Endothelial cell of umbilical vein (primary cell): ENCODE data around the gene TBL2. TPM values are rescaled to one million over a fixed set of nuclear protein-coding genes. Genes with fewer than 3 reads are reported as not detected.
"Not testable (repeated sequence)": the region's sequence is repeated elsewhere in the genome, so short reads cannot be mapped to it uniquely, and the experiment has no call there.

Experiments used
- BruUV-seq: library from RNA; stranded (reverse); fragments of 400-500 nt; replicated peaks from 2 replicates; lab custom pipeline; 2021; lab: Mats Ljungman, UMichigan
- CTCF ChIA-PET: fragments of 300-600, 350-600 bp; sonication (Branson Sonifier 250); formaldehyde crosslinking; loops from one replicate; lab custom pipeline; 2021; ENCODE audit warnings: antibody characterized with exemption, inconsistent platforms; lab: Charles Lee
- POLR2A ChIA-PET: fragments of 300-600, 350-600 bp; sonication (Branson Sonifier 250); formaldehyde crosslinking; loops from one replicate; lab custom pipeline; 2021; ENCODE audit warnings: antibody characterized with exemption, inconsistent platforms; lab: Charles Lee
- DNase-seq: peaks from one replicate; pipeline ENCODE4 v3.0.0-alpha.2; 2011; ENCODE audit warnings: low read depth, low spot score
- FAIRE-seq: peaks from 2 replicates; lab custom pipeline; 2011; peaks lifted over from hg19 to GRCh38; lab: Jason Lieb, UNC
- H2AFZ ChIP-seq: 2 replicates; pipeline ENCODE4 v1.6.0; 2012; ENCODE audit warnings: low read depth, low read length, control low read depth, inconsistent platforms
- H3K27ac ChIP-seq: 2 replicates; pipeline ENCODE4 v1.5.1; 2011; ENCODE audit warnings: low read depth, mild to moderate bottlenecking, control low read depth, low read length, moderate library complexity; ENCODE audit not compliant: insufficient read depth
- H3K27me3 ChIP-seq, 2 experiments: 2 replicates each; pipeline versions ENCODE4 v1.6.0 to v1.6.1; 2011; ENCODE audit warnings: low read length in 2 of 2, mixed read lengths in 1 of 2; ENCODE audit not compliant: control insufficient read depth in 2 of 2, insufficient read depth in 2 of 2
- H3K36me3 ChIP-seq, 2 experiments: 2 replicates in 1 of 2; 3 replicates in 1 of 2; pipeline ENCODE4 v1.5.1; 2011; ENCODE audit warnings: low read length in 2 of 2, mild to moderate bottlenecking in 1 of 2, moderate library complexity in 1 of 2; ENCODE audit not compliant: control insufficient read depth in 2 of 2, insufficient read depth in 2 of 2; ENCODE audit errors: extremely low read depth in 1 of 2
- H3K4me1 ChIP-seq: 3 replicates; pipeline ENCODE4 v1.5.1; 2011; ENCODE audit warnings: mild to moderate bottlenecking, low read length; ENCODE audit not compliant: control insufficient read depth, insufficient read depth; ENCODE audit errors: extremely low read depth
- H3K4me2 ChIP-seq: 2 replicates; pipeline ENCODE4 v1.6.1; 2011; ENCODE audit warnings: low read length, control low read depth, mixed read lengths; ENCODE audit not compliant: insufficient read depth
- H3K4me3 ChIP-seq, 3 experiments: fragments of 200-600 bp in 1 of 3; sonication (generic), shearing (Covaris generic) in 1 of 3; replicated peaks in 1 of 3; 2 replicates each; pipeline ENCODE4 v1.5.1; 2011 to 2016; ENCODE audit warnings: control low read depth in 3 of 3, low read length in 3 of 3, mild to moderate bottlenecking in 2 of 3, inconsistent platforms in 1 of 3, low read depth in 1 of 3, moderate library complexity in 1 of 3; ENCODE audit not compliant: insufficient read depth in 1 of 3
- H3K79me2 ChIP-seq: 2 replicates; pipeline ENCODE4 v1.6.0; 2012; ENCODE audit warnings: low read length, inconsistent platforms; ENCODE audit not compliant: control insufficient read depth, insufficient read depth
- H3K9ac ChIP-seq: replicated peaks from 2 replicates; pipeline ENCODE3; 2011; ENCODE audit warnings: low read length, control low read depth; ENCODE audit not compliant: insufficient read depth; ENCODE audit errors: extremely low read depth
- H3K9me1 ChIP-seq: replicated peaks from 3 replicates; pipeline ENCODE4 v1.6.0; 2011; ENCODE audit warnings: mild to moderate bottlenecking, low read length; ENCODE audit not compliant: control insufficient read depth, insufficient read depth; ENCODE audit errors: extremely low read depth
- H3K9me3 ChIP-seq: replicated peaks from 2 replicates; pipeline ENCODE4 v1.5.1; 2012; ENCODE audit warnings: low read length, inconsistent platforms; ENCODE audit not compliant: control insufficient read depth, insufficient read depth
- H4K20me1 ChIP-seq: replicated peaks from 2 replicates; pipeline ENCODE3; 2011; ENCODE audit warnings: mild to moderate bottlenecking, low read length; ENCODE audit not compliant: control insufficient read depth, insufficient read depth; ENCODE audit errors: extremely low read depth
- CTCF ChIP-seq, 2 donors: IDR thresholded peaks; 1 replicate in 1 of 2; 2 replicates in 1 of 2; pipeline ENCODE4 v1.5.1; 2011; ENCODE audit warnings: low read length in 2 of 2, mild to moderate bottlenecking in 2 of 2, moderate library complexity in 2 of 2, control low read depth in 1 of 2, inconsistent platforms in 1 of 2, low read depth in 1 of 2; ENCODE audit not compliant: insufficient read depth in 1 of 2; ENCODE audit errors: extremely low read depth in 1 of 2
- EZH2 ChIP-seq: IDR thresholded peaks from 2 replicates; pipeline ENCODE4 v1.6.1; 2012; ENCODE audit warnings: borderline replicate concordance, low read depth, mild to moderate bottlenecking, moderate library complexity, low read length, inconsistent platforms; ENCODE audit not compliant: severe bottlenecking
- FOS ChIP-seq: IDR thresholded peaks from 2 replicates; pipeline ENCODE4 v1.6.1; 2011; ENCODE audit warnings: mild to moderate bottlenecking, low read length, moderate library complexity, borderline replicate concordance; ENCODE audit not compliant: insufficient read depth
- JUN ChIP-seq: IDR thresholded peaks from 2 replicates; pipeline ENCODE4 v1.6.1; 2011; ENCODE audit warnings: borderline replicate concordance, low read depth; ENCODE audit not compliant: insufficient read length, insufficient read depth
- MAX ChIP-seq: IDR thresholded peaks from 2 replicates; pipeline ENCODE4 v1.6.1; 2011; ENCODE audit not compliant: insufficient read depth, insufficient read length
- MYC ChIP-seq: IDR thresholded peaks from one replicate; pipeline ENCODE4 v1.6.1; 2011; ENCODE audit warnings: mild to moderate bottlenecking, low read depth, low read length
- POLR2A ChIP-seq: IDR thresholded peaks from 2 replicates; pipeline ENCODE4 v1.6.1; 2012; ENCODE audit warnings: low read depth, mild to moderate bottlenecking, control low read depth, low read length
- POLR2AphosphoS5 ChIP-seq: IDR thresholded peaks from 2 replicates; pipeline ENCODE4 v1.6.1; 2012; ENCODE audit warnings: low read depth, mild to moderate bottlenecking, control low read depth, low read length, moderate library complexity; ENCODE audit not compliant: insufficient read depth
- dilution Hi-C: fragments of 300-500 bp; cut with MboI; formaldehyde crosslinking; loops from one replicate; pipeline ENCODE4 v1.15.0; 2019; ENCODE audit warnings: low sequenced_read_pairs; ENCODE audit not compliant: extremely low pct_ligation_motif_present
- intact Hi-C: fragments of 100-400 bp; cut with micrococcal nuclease; formaldehyde crosslinking; loops from one replicate; pipeline ENCODE4 v1.10.0; 2022
- polyA plus RNA-seq, 4 experiments: library from polyadenylated mRNA; depleted of rRNA in 3 of 4; stranded (reverse) in 3 of 4; unstranded in 1 of 4; fragments of >200 nt; gene quantifications; 2 replicates each; pipeline versions ENCODE4 v1.2.1 to v1.2.3, GENCODE V29; 2011 to 2012; ENCODE audit warnings: missing spikeins in 1 of 4
- total RNA-seq: library from RNA; stranded (reverse); gene quantifications from 2 replicates; pipeline ENCODE4 v1.2.3, GENCODE V29; 2021

The TBL2 gene
- total and polyA plus RNA-seq, 2 donors (not counting 3 experiments of a cell fraction or from before 2014, with no cell fraction given), result 38.6 to 48.4 TPM

- Histone ChIP-seq H3K4me3 (peak overlapping the region in 2 of 3 experiments; percentile 82 to 90), H2AFZ (no peak overlapping the region), H3K4me1 (peaks cover 18% of the 10 kb centered on the region), H3K27ac (no peak overlapping the region), H3K79me2 (peaks cover 52% of the 10 kb centered on the region), H3K4me2 (peak overlapping the region; percentile 88), H3K9ac (peak overlapping the region; percentile 100), H3K36me3 (peaks cover 2 to 4% of the 10 kb centered on the region in 2 experiments), H4K20me1 (peaks cover 2% of the 10 kb centered on the region), H3K9me3 (no peaks in the 10 kb centered on the region), H3K27me3 (no peaks in the 10 kb centered on the region), H3K9me1 (no peaks in the 10 kb centered on the region)
- peak; percentile 57 for FAIRE-seq
- intact Hi-C loops (no loop called here), dilution Hi-C loops (no loop called here)
- POLR2A ChIA-PET, result no interaction called here
- TF ChIP-seq MAX (no peak), EZH2 (no peak), POLR2AphosphoS5 (no peak), FOS (no peak), CTCF (IDR thresholded peaks at IDR 0.05; ENCODE audit: extremely low read depth in 1 of 2, insufficient read depth in 1 of 2, low read depth in 1 of 2, low read length in 2 of 2) (no peak), MYC (no peak), POLR2A (no peak), JUN (no peak)
- no TSS peak for BruUV-seq
- CTCF ChIA-PET, result no interaction called here
- DNase-seq, result peak; percentile 17
Measured at GRCh38 chr7:73555411-73555982, 22.9 kb downstream of the TBL2 start.

GRCh38 chr7:73550093-73550492 is 28.3 kb downstream of the TBL2 start:
- FAIRE-seq, H3K27me3 ChIP-seq, H3K9me1 ChIP-seq, H3K27ac ChIP-seq, dilution Hi-C loops, H2AFZ ChIP-seq, H3K9ac ChIP-seq, BruUV-seq, H3K4me2 ChIP-seq, H3K4me1 ChIP-seq, DNase-seq, H3K9me3 ChIP-seq, CTCF ChIA-PET, POLR2A ChIA-PET, H3K36me3 ChIP-seq, intact Hi-C loops, H4K20me1 ChIP-seq, H3K4me3 ChIP-seq: not testable (repeated sequence)
- peaks cover 75% of the 10 kb centered on the region for H3K79me2 ChIP-seq
